Measurements from ENCODE around the gene NECAP2.

GRCh38 chr1:16392740-16393569 is 47.6 kb upstream of the NECAP2 start:
- TF ChIP-seq OSR1 (CRISPR knock-in tag; IDR thresholded peaks at IDR 0.05) (no peak), ZFP3 (CRISPR knock-in tag; IDR thresholded peaks at IDR 0.05) (no peak), RARB (CRISPR knock-in tag; IDR thresholded peaks at IDR 0.05) (no peak), CSDC2 (CRISPR knock-in tag; IDR thresholded peaks at IDR 0.05) (no peak)

All from SK-N-SH treated with all-trans-retinoic acid at 6 μM for 48 hours (cell line).